ENCODE data around the gene SSRP1. TPM values are rescaled to one million over a fixed set of nuclear protein-coding genes. Genes with fewer than 3 reads are reported as not detected.

Gene SSRP1
- total and polyA plus RNA-seq, 2 of the 13 experiments (the other 11 are each of a cell fraction or from before 2014, with no cell fraction given), result 93.6 to 129 TPM

DNA sequence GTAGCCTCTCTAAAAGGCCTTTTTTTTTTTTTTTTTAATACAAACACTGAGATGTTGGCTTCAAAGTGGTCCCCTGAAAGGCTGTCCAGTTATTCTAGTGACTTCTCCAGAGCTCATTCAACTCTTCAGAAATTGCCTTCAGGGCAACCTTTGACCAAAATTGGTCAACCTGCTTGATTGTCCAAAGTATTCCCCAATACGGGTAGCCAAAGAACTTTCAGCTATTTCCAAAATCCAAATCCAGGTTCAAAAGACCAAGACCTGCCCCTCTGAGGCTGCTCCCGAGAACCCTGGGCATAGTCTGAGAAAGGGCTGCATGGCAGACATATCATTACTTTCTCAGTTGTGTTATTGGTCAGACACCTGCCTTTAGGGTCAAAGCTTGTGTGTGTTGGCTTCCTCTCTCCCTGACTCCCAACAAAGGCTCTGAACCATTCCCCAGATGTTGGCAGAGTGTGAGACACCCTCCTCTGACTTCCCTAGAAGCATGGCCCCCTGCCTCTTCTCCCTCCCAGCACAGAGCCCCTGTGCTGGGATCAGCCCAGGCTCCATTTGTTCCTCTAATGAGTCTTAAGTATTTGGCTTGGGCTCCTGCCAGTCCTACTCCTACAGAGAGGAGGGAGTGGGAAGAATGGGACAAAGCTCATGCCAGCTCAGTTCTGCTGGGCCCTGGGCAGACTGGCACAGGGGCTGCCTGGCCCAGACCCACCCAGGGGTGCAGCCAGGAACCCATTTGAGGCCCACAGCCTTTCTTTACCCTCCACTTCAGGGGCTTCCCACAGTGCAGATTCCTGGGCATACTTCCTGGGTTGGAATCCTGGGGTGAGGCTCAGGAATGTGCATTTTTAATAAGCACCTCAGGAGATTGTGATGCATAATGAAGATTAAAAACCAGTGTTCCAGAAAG, 41.2 kb downstream of the SSRP1 start:
- H4K20me1 ChIP-seq (ENCODE audit: insufficient read depth, low read length), result no peaks in the 10 kb centered on the region
- FAIRE-seq (no peak), ATAC-seq (no peak; the same call in 2 of the 3 replicates), DNase-seq (ENCODE audit: low spot score) (no peak)
- no peaks in the 10 kb centered on the region for H3K79me2 ChIP-seq (ENCODE audit: insufficient read depth, low read length)
- no peak overlapping the region for H3K4me3 ChIP-seq (replicated peaks in 1 of 3; ENCODE audit: insufficient read depth in 1 of 3, low read depth in 2 of 3, low read length in 3 of 3)
- no peak overlapping the region for H3K27ac ChIP-seq (ENCODE audit: extremely low read length, insufficient read depth, low read length)
- BruUV-seq (replicated peaks), result no TSS peak
- H3K27me3 ChIP-seq (ENCODE audit: control insufficient read depth in 1 of 2, insufficient read depth in 2 of 2, low read length in 2 of 2), result no peaks in the 10 kb centered on the region
- peaks cover 3 to 7% of the 10 kb centered on the region in 2 experiments; a peak in 4 of 5 replicates for H3K36me3 ChIP-seq (replicated peaks in 1 of 2; ENCODE audit: control insufficient read depth in 1 of 2, insufficient read depth in 2 of 2, low read length in 2 of 2)
- no peak overlapping the region for H3K4me2 ChIP-seq (ENCODE audit: low read depth, low read length)
- ChIA-PET POLR2A (no interaction called here), CTCF (ENCODE audit: low intra/inter-chr PET ratio, low total read pairs) (no interaction called here)
- peaks cover 37% of the 10 kb centered on the region for H3K4me1 ChIP-seq (ENCODE audit: insufficient read depth, low read length)
- no peak overlapping the region for H3K9ac ChIP-seq (ENCODE audit: insufficient read depth, low read depth, low read length)
- intact Hi-C loops (cut with micrococcal nuclease; ENCODE audit: unreplicated experiment), result loop anchor here (5.0 kb wide), 1 partner anchor 43 kb away; the partner anchor contains the start of genes P2RX3 and SSRP1
- H2AFZ ChIP-seq (ENCODE audit: low read length), result no peak overlapping the region
- in situ Hi-C loops (cut with HindIII; ENCODE audit: extremely low pct_ligation_motif_present, low pct_unique_long_range_greater_than_20kb), result no loop called here
- peaks cover 5% of the 10 kb centered on the region; the same call in 1 of the 2 replicates for H3K9me3 ChIP-seq (ENCODE audit: low read length)
- TF ChIP-seq HNF1B (CRISPR knock-in tag; IDR thresholded peaks at IDR 0.05) (no peak), TBX2 (CRISPR knock-in tag; IDR thresholded peaks at IDR 0.05; ENCODE audit: borderline replicate concordance) (no peak), U2AF2 (IDR thresholded peaks at IDR 0.05; ENCODE audit: low read depth, low read length) (no peak), DPF2 (CRISPR knock-in tag; IDR thresholded peaks at IDR 0.05; ENCODE audit: borderline replicate concordance, low read depth) (no peak), SALL2 (CRISPR knock-in tag; IDR thresholded peaks at IDR 0.05) (no peak), ZNF292 (CRISPR knock-in tag; IDR thresholded peaks at IDR 0.05; ENCODE audit: borderline replicate concordance, low read depth) (no peak), ZKSCAN1 (IDR thresholded peaks at IDR 0.05; ENCODE audit: low read length) (no peak), BRD4 (CRISPR knock-in tag; IDR thresholded peaks at IDR 0.05) (no peak), HOXD1 (CRISPR knock-in tag; IDR thresholded peaks at IDR 0.05) (no peak), ZNF644 (CRISPR knock-in tag; IDR thresholded peaks at IDR 0.05; ENCODE audit: low read depth) (no peak), MATR3 (CRISPR knock-in tag; IDR thresholded peaks at IDR 0.05) (no peak), TMF1 (CRISPR knock-in tag; IDR thresholded peaks at IDR 0.05; ENCODE audit: low read depth) (no peak)
- TF ChIP-seq, protein P1, sequence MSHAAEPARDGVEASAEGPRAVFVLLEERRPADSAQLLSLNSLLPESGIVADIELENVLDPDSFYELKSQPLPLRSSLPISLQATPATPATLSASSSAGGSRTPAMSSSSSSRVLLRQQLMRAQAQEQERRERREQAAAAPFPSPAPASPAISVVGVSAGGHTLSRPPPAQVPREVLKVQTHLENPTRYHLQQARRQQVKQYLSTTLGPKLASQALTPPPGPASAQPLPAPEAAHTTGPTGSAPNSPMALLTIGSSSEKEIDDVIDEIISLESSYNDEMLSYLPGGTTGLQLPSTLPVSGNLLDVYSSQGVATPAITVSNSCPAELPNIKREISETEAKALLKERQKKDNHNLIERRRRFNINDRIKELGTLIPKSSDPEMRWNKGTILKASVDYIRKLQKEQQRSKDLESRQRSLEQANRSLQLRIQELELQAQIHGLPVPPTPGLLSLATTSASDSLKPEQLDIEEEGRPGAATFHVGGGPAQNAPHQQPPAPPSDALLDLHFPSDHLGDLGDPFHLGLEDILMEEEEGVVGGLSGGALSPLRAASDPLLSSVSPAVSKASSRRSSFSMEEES (CRISPR knock-in tag; IDR thresholded peaks at IDR 0.05), result no peak
- 38% methylated on average over 2 of the region's 2 CpGs for WGBS (ENCODE audit: low lambda C conversion rate)

Measured in HepG2 (cell line).